ENCODE measurements around the gene TEDC1.

GRCh38 chr14:105500036-105500725 lies 9.1 kb downstream of the TEDC1 start:
- TF ChIP-seq CTCF (IDR thresholded peaks at IDR 0.05) (no peak), POLR2A (IDR thresholded peaks at IDR 0.05) (no peak)

Data from testis (tissue), 2 donors.